Keratinocyte (primary cell): ENCODE data around the gene STX8. TPM values are rescaled to one million over a fixed set of nuclear protein-coding genes. Genes with fewer than 3 reads are reported as not detected.

Experiments
- DNase-seq: peaks from one replicate; pipeline ENCODE4 v3.0.0-alpha.2; 2011; ENCODE audit warnings: low read depth, missing footprints, low spot score
- FAIRE-seq: peaks from 2 replicates; lab custom pipeline; 2011; peaks lifted over from hg19 to GRCh38; lab: Jason Lieb, UNC
- H2AFZ ChIP-seq: 2 replicates; pipeline ENCODE4 v1.6.0; 2012; ENCODE audit warnings: low read length, control low read depth, inconsistent platforms; ENCODE audit not compliant: control insufficient read depth
- H3K27ac ChIP-seq: 2 replicates; pipeline ENCODE4 v1.5.1; 2011; ENCODE audit warnings: low read length; ENCODE audit not compliant: control insufficient read depth, insufficient read depth
- H3K27me3 ChIP-seq: 3 replicates; pipeline ENCODE4 v1.6.0; 2011; ENCODE audit warnings: low read length; ENCODE audit not compliant: control insufficient read depth, insufficient read depth; ENCODE audit errors: extremely low read depth
- H3K36me3 ChIP-seq, 2 experiments: 2 replicates in 1 of 2; 3 replicates in 1 of 2; pipeline ENCODE4 v1.5.1; 2011; ENCODE audit warnings: low read length in 2 of 2, mild to moderate bottlenecking in 1 of 2; ENCODE audit not compliant: control insufficient read depth in 2 of 2, insufficient read depth in 2 of 2; ENCODE audit errors: extremely low read depth in 1 of 2
- H3K4me1 ChIP-seq: 3 replicates; pipeline ENCODE4 v1.5.1; 2011; ENCODE audit warnings: low read length; ENCODE audit not compliant: control insufficient read depth, insufficient read depth; ENCODE audit errors: extremely low read depth
- H3K4me2 ChIP-seq: 3 replicates; pipeline ENCODE4 v1.6.0; 2011; ENCODE audit warnings: low read depth, low read length; ENCODE audit not compliant: control insufficient read depth, insufficient read depth; ENCODE audit errors: extremely low read depth
- H3K4me3 ChIP-seq, 3 experiments: fragments of 200-600 bp in 1 of 3; sonication (generic) in 1 of 3; 2 replicates in 2 of 3; 3 replicates in 1 of 3; pipeline ENCODE4 v1.5.1; 2011 to 2016; ENCODE audit warnings: low read length in 3 of 3, mild to moderate bottlenecking in 3 of 3, control low read depth in 2 of 3, inconsistent platforms in 1 of 3, low read depth in 1 of 3, mixed read lengths in 1 of 3, mixed run types in 1 of 3, moderate library complexity in 1 of 3; ENCODE audit not compliant: control insufficient read depth in 2 of 3, insufficient read depth in 2 of 3; ENCODE audit errors: extremely low read depth in 1 of 3
- H3K79me2 ChIP-seq: 2 replicates; pipeline ENCODE4 v1.6.0; 2012; ENCODE audit warnings: low read length; ENCODE audit not compliant: control insufficient read depth, insufficient read depth
- H3K9ac ChIP-seq: 3 replicates; pipeline ENCODE4 v1.6.0; 2011; ENCODE audit warnings: low read length; ENCODE audit not compliant: control insufficient read depth, insufficient read depth; ENCODE audit errors: extremely low read depth
- H3K9me1 ChIP-seq: 3 replicates; pipeline ENCODE4 v1.6.0; 2011; ENCODE audit warnings: low read length; ENCODE audit not compliant: control insufficient read depth, insufficient read depth; ENCODE audit errors: extremely low read depth
- H3K9me3 ChIP-seq: 2 replicates; pipeline ENCODE4 v1.5.1; 2012; ENCODE audit warnings: low read depth, low read length; ENCODE audit not compliant: control insufficient read depth
- H4K20me1 ChIP-seq: 3 replicates; pipeline ENCODE4 v1.6.0; 2011; ENCODE audit warnings: low read length; ENCODE audit not compliant: control insufficient read depth, insufficient read depth; ENCODE audit errors: extremely low read depth
- CTCF ChIP-seq, 3 experiments: IDR thresholded peaks in 1 of 3; conservative IDR thresholded peaks in 1 of 3; optimal IDR thresholded peaks in 1 of 3; 2 replicates in 2 of 3; 3 replicates in 1 of 3; pipeline versions ENCODE3 to v1.5.1; 2011; ENCODE audit warnings: low read length in 3 of 3, mild to moderate bottlenecking in 3 of 3, moderate library complexity in 2 of 3, control low read depth in 1 of 3, inconsistent platforms in 1 of 3; ENCODE audit not compliant: insufficient read depth in 2 of 3; ENCODE audit errors: extremely low read depth in 1 of 3
- EZH2 ChIP-seq: IDR thresholded peaks from one replicate; pipeline ENCODE4 v1.6.1; 2012; ENCODE audit warnings: inconsistent platforms, mild to moderate bottlenecking, low read length, moderate library complexity
- dilution Hi-C: fragments of 300-500 bp; cut with MboI; formaldehyde crosslinking; loops from one replicate; pipeline ENCODE4 v1.7.0; 2020; ENCODE audit warnings: low sequenced_read_pairs; ENCODE audit not compliant: extremely low pct_ligation_motif_present
- polyA plus RNA-seq, 5 experiments: library from polyadenylated mRNA; depleted of rRNA in 3 of 5; stranded (reverse) in 3 of 5; stranded (forward) in 1 of 5; unstranded in 1 of 5; fragments of >200 nt; gene quantifications; 1 replicate in 1 of 5; 2 replicates in 3 of 5; 3 replicates in 1 of 5; pipeline versions ENCODE4 v1.2.1 to v1.2.3, GENCODE V29; 2011 to 2012; ENCODE audit warnings: missing spikeins in 2 of 5, low read depth in 1 of 5, low replicate concordance in 1 of 5

The STX8 gene
- polyA plus RNA-seq, 1 donor (not counting 4 experiments of a cell fraction or from before 2014, with no cell fraction given): 90.3 TPM

GRCh38 chr17:9370467-9370866 lies 205.2 kb downstream of the STX8 start:
- Histone ChIP-seq H3K79me2 (no peaks in the 10 kb centered on the region), H3K9me1 (no peaks in the 10 kb centered on the region), H4K20me1 (no peaks in the 10 kb centered on the region), H3K36me3 (no peaks in the 10 kb centered on the region), H3K9me3 (no peaks in the 10 kb centered on the region), H3K9ac (peak overlapping the region; percentile 41), H3K27ac (peak overlapping the region; percentile 74), H2AFZ (no peak overlapping the region), H3K4me3 (peak overlapping the region in 1 of 3 experiments; percentile 48), H3K4me1 (peaks cover 17% of the 10 kb centered on the region), H3K27me3 (no peaks in the 10 kb centered on the region), H3K4me2 (peak overlapping the region; percentile 37)
- DNase-seq (no peak), FAIRE-seq (peak; percentile 34)
- dilution Hi-C loops: no loop called here
- TF ChIP-seq EZH2 (no peak), CTCF (optimal IDR thresholded peaks at IDR 0.05 in 1 of 3, IDR thresholded peaks at IDR 0.05 in 1 of 3, conservative IDR thresholded peaks at IDR 0.05 in 1 of 3; ENCODE audit: extremely low read depth in 1 of 3, insufficient read depth in 2 of 3, low read length in 3 of 3) (no peak)

DNA sequence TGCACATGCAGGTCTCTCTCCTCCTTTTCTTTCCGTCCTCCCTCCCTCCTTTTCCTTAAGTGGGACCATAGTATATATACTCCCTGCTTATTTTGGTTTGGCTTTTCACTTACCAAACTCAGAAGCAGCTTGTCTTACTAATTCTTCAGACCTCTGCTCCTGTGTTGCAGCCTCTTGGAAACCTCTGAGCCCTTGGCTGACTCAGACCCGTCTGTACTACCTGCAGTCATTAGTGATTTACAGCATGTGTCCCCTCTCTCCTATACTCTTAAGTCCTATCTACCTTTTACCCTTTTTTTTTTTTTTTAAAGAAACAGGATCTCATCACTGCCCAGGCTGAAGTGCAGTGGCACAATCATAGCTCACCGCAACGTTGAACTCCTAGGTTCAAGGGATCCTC lies 207.0 kb downstream of the STX8 start:
- H2AFZ ChIP-seq: no peak overlapping the region
- TF ChIP-seq CTCF (optimal IDR thresholded peaks at IDR 0.05 in 1 of 3, IDR thresholded peaks at IDR 0.05 in 1 of 3, conservative IDR thresholded peaks at IDR 0.05 in 1 of 3; ENCODE audit: extremely low read depth in 1 of 3, insufficient read depth in 2 of 3, low read length in 3 of 3): no peak
- TF ChIP-seq EZH2: no peak
- H3K4me2 ChIP-seq: no peak overlapping the region
- H3K27ac ChIP-seq: no peak overlapping the region
- H3K4me3 ChIP-seq: no peak overlapping the region
- no peaks in the 10 kb centered on the region for H3K36me3 ChIP-seq
- H4K20me1 ChIP-seq: no peaks in the 10 kb centered on the region
- peaks cover 3% of the 10 kb centered on the region for H3K9me1 ChIP-seq
- no peaks in the 10 kb centered on the region for H3K27me3 ChIP-seq
- H3K4me1 ChIP-seq: peaks cover 18% of the 10 kb centered on the region
- H3K9ac ChIP-seq: no peak overlapping the region
- H3K79me2 ChIP-seq: no peaks in the 10 kb centered on the region
- dilution Hi-C loops: no loop called here
- H3K9me3 ChIP-seq: no peaks in the 10 kb centered on the region
- FAIRE-seq (no peak), DNase-seq (no peak)
